ENCODE results near the gene RFFL. TPM values are rescaled to one million over a fixed set of nuclear protein-coding genes. Genes with fewer than 3 reads are reported as not detected.

Gene RFFL
- total and polyA plus RNA-seq, 2 donors from 2014 or later, result 15.7 to 29.0 TPM

DNA sequence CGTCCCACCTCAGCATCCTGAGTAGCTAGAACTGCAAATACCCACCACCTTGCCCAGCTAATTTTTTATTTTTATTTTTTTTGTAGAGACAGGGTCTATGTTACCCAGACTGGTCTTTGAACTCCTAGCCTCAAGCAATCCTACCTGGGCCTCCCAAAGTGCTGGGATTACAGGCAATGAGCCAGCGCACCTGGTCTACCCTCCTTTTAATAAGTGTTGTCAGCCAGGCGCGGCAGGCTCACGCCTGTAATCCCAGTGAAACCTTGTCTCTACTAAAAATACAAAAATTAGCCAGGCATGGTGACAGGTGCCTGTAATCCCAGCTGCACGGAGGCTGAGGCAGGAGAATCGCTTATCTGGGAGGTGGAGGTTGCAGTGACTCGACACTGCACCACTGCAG lies 19.3 kb downstream of the RFFL start:
- Histone ChIP-seq H3K27me3 (ENCODE audit: control insufficient read depth, insufficient read depth, low read length) (no peaks in the 10 kb centered on the region), H3K27ac (ENCODE audit: low read depth in 2 of 2, low read length in 2 of 2) (no peak overlapping the region)
- FAIRE-seq, result no peak

DNA sequence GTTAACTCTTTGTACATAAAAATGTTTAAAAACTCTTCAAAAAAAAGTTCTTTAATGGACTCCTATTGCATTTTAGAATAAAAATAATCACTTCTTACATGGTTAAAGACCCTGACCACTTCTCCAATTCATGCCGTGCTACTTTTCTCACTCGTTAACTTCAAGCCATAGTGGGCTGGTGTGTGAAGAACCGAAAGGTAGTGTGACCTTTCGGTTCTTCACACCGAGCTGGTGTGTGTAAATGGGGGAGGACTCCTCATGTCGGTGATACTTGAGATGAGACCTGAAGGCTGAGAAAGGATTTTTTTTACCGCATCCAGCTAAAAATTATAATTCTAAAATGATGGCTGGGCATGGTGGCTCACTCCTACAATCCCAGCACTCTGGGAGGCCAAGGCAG lies 22.1 kb downstream of the RFFL start:
- no peak overlapping the region for H3K27ac ChIP-seq (ENCODE audit: low read depth in 2 of 2, low read length in 2 of 2)
- no peaks in the 10 kb centered on the region for H3K27me3 ChIP-seq (ENCODE audit: control insufficient read depth, insufficient read depth, low read length)
- DNase-seq, result no peak
- no peak for FAIRE-seq
- no peaks in the 10 kb centered on the region for H3K9me3 ChIP-seq (ENCODE audit: control insufficient read depth in 2 of 3, insufficient read depth in 1 of 3, low read length in 3 of 3)
- H3K4me1 ChIP-seq (ENCODE audit: control insufficient read depth in 2 of 3, insufficient read depth in 2 of 3, low read depth in 1 of 3, low read length in 3 of 3), result no peaks in the 10 kb centered on the region
- no peak overlapping the region for H3K9ac ChIP-seq (ENCODE audit: low read length in 3 of 3)
- intact Hi-C loops (cut with DNase I), result no loop called here
- TF ChIP-seq, protein P1, sequence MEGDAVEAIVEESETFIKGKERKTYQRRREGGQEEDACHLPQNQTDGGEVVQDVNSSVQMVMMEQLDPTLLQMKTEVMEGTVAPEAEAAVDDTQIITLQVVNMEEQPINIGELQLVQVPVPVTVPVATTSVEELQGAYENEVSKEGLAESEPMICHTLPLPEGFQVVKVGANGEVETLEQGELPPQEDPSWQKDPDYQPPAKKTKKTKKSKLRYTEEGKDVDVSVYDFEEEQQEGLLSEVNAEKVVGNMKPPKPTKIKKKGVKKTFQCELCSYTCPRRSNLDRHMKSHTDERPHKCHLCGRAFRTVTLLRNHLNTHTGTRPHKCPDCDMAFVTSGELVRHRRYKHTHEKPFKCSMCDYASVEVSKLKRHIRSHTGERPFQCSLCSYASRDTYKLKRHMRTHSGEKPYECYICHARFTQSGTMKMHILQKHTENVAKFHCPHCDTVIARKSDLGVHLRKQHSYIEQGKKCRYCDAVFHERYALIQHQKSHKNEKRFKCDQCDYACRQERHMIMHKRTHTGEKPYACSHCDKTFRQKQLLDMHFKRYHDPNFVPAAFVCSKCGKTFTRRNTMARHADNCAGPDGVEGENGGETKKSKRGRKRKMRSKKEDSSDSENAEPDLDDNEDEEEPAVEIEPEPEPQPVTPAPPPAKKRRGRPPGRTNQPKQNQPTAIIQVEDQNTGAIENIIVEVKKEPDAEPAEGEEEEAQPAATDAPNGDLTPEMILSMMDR (IDR thresholded peaks at IDR 0.05; ENCODE audit: borderline replicate concordance, extremely low read depth, insufficient read depth), result no peak
- H3K36me3 ChIP-seq (ENCODE audit: control insufficient read depth in 2 of 3, insufficient read depth in 3 of 3, low read length in 3 of 3), result no peaks in the 10 kb centered on the region
- no peak overlapping the region for H3K4me3 ChIP-seq (ENCODE audit: low read length in 3 of 3)

More for the DNA sequence above, 19.3 kb downstream of the RFFL start:
- intact Hi-C loops (cut with DNase I), result no loop called here
- Histone ChIP-seq H3K36me3 (ENCODE audit: control insufficient read depth in 2 of 3, insufficient read depth in 3 of 3, low read length in 3 of 3) (no peaks in the 10 kb centered on the region), H3K9me3 (ENCODE audit: control insufficient read depth in 2 of 3, insufficient read depth in 1 of 3, low read length in 3 of 3) (no peaks in the 10 kb centered on the region), H3K4me3 (ENCODE audit: low read length in 3 of 3) (no peak overlapping the region), H3K4me1 (ENCODE audit: control insufficient read depth in 2 of 3, insufficient read depth in 2 of 3, low read depth in 1 of 3, low read length in 3 of 3) (peaks cover 0 to 7% (median 0%) of the 10 kb centered on the region in 3 donors), H3K9ac (ENCODE audit: low read length in 3 of 3) (no peak overlapping the region)
- no peak for DNase-seq
- TF ChIP-seq, protein P1 (IDR thresholded peaks at IDR 0.05; ENCODE audit: borderline replicate concordance, extremely low read depth, insufficient read depth), result no peak

DNA sequence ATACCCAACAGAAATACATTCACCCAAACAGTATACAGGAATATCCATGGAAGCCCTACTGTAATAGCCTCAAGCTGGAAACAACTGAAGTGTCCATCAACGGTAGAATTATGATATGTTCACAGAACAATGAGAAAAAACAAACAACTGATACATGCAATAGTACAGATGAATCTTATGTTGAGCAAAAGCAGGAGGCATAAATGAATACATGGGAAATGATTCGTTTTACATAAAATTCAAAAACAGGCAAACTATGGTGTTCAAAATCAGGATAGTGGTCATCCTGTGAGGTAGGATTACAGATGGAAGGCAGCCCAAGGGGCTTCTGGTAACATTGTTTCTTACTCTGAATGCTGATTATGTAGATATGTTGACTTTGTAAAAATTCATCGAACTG lies 25.1 kb downstream of the RFFL start:
- DNase-seq, result no peak
- Histone ChIP-seq H3K36me3 (ENCODE audit: control insufficient read depth in 2 of 3, insufficient read depth in 3 of 3, low read length in 3 of 3) (no peaks in the 10 kb centered on the region), H3K27ac (ENCODE audit: low read depth in 2 of 2, low read length in 2 of 2) (no peak overlapping the region), H3K4me1 (ENCODE audit: control insufficient read depth in 2 of 3, insufficient read depth in 2 of 3, low read depth in 1 of 3, low read length in 3 of 3) (no peaks in the 10 kb centered on the region), H3K9ac (ENCODE audit: low read length in 3 of 3) (no peak overlapping the region), H3K4me3 (ENCODE audit: low read length in 3 of 3) (no peak overlapping the region), H3K9me3 (ENCODE audit: control insufficient read depth in 2 of 3, insufficient read depth in 1 of 3, low read length in 3 of 3) (no peaks in the 10 kb centered on the region), H3K27me3 (ENCODE audit: control insufficient read depth, insufficient read depth, low read length) (no peaks in the 10 kb centered on the region)
- TF ChIP-seq, protein P1 (IDR thresholded peaks at IDR 0.05; ENCODE audit: borderline replicate concordance, extremely low read depth, insufficient read depth), result no peak
- no peak for FAIRE-seq
- intact Hi-C loops (cut with DNase I), result no loop called here

DNA sequence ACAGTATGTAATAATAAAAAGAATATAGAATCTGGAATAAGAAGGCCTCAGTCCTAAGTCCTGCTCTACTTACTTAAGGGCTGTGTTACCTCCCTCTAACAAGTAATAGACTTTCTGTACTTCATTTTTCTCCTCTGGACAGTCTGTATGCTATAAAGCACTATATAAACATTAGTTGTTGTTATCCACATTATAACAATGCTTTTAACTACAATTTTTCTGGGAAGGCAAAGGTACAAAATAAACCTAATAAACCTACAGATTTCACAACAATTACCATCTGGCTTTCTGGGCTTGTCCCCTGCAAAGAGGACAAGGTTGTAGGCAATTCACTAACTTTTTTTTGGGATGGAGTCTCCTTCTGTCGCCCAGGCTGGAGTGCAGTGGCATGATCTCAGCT lies 32.7 kb downstream of the RFFL start:
- Histone ChIP-seq H3K4me1 (ENCODE audit: control insufficient read depth in 2 of 3, insufficient read depth in 2 of 3, low read depth in 1 of 3, low read length in 3 of 3) (no peaks in the 10 kb centered on the region), H3K36me3 (ENCODE audit: control insufficient read depth in 2 of 3, insufficient read depth in 3 of 3, low read length in 3 of 3) (peaks cover 0 to 5% (median 3%) of the 10 kb centered on the region in 3 donors), H3K9ac (ENCODE audit: low read length in 3 of 3) (no peak overlapping the region), H3K27ac (ENCODE audit: low read depth in 2 of 2, low read length in 2 of 2) (no peak overlapping the region), H3K4me3 (ENCODE audit: low read length in 3 of 3) (no peak overlapping the region), H3K27me3 (ENCODE audit: control insufficient read depth, insufficient read depth, low read length) (no peaks in the 10 kb centered on the region), H3K9me3 (ENCODE audit: control insufficient read depth in 2 of 3, insufficient read depth in 1 of 3, low read length in 3 of 3) (no peaks in the 10 kb centered on the region)
- DNase-seq, result no peak
- TF ChIP-seq, protein P1 (IDR thresholded peaks at IDR 0.05; ENCODE audit: borderline replicate concordance, extremely low read depth, insufficient read depth), result no peak
- intact Hi-C loops (cut with DNase I), result no loop called here
- no peak for FAIRE-seq
